ENCODE measurements around the gene MKKS. TPM values are rescaled to one million over a fixed set of nuclear protein-coding genes. Genes with fewer than 3 reads are reported as not detected.
A peak's percentile ranks its signal among the peaks of the same experiment; 100 is the strongest.

Gene MKKS
- total RNA-seq, 1 experiment from 2014 or later: 19.9 TPM

- TF ChIP-seq RAD21 (IDR thresholded peaks at IDR 0.05; ENCODE audit: low read depth): no peak
Observed at GRCh38 chr20:10481676-10482075, 47.7 kb upstream of the MKKS start (continued).

- H3K4me3 ChIP-seq (replicated peaks in 1 of 2; ENCODE audit: low read depth in 1 of 2, low read length in 2 of 2): no peak overlapping the region
- no peaks in the 10 kb centered on the region for H3K27me3 ChIP-seq (ENCODE audit: insufficient read depth, low read length)
- no peak for DNase-seq (ENCODE audit: low read depth, low spot score)
- no peak overlapping the region for H3K9ac ChIP-seq (ENCODE audit: low read length)
- no TSS peak for BruUV-seq (replicated peaks)
- ChIA-PET CTCF (interaction anchor here (1.4 kb wide), 1 partner anchor 9 kb away, joined by 4 read pairs; no protein-coding TSS in a partner anchor), RAD21 (ENCODE audit: low non-redundant PET in 1 of 2, low total read pairs in 2 of 2, uncharacterized antibody in 2 of 2, unreplicated experiment in 2 of 2) (no interaction called here), POLR2A (no interaction called here)
- TF ChIP-seq CTCF (IDR thresholded peaks at IDR 0.05 in 2 of 3, conservative IDR thresholded peaks at IDR 0.05 in 1 of 3; ENCODE audit: borderline replicate concordance in 1 of 3, insufficient read depth in 1 of 3, low read depth in 2 of 3, low read length in 2 of 3) (peak in 2 of 3 experiments; percentile 11 to 23; a peak in 3 of 6 replicates), EGR1 (IDR thresholded peaks at IDR 0.05; ENCODE audit: low read depth) (no peak), CEBPB (IDR thresholded peaks at IDR 0.05; ENCODE audit: low read depth) (no peak), JUND (IDR thresholded peaks at IDR 0.05) (no peak), REST (IDR thresholded peaks at IDR 0.05; ENCODE audit: low read depth) (no peak)
- peak; percentile 82 for ATAC-seq
- peaks cover 8 to 14% of the 10 kb centered on the region in 2 experiments; a peak in 2 of 4 replicates for H3K4me1 ChIP-seq (ENCODE audit: control insufficient read depth in 1 of 2, insufficient read depth in 2 of 2, low read length in 2 of 2)
- H2AFZ ChIP-seq (ENCODE audit: low read depth, low read length, poor library complexity, severe bottlenecking): no peak overlapping the region
- H3K36me3 ChIP-seq (ENCODE audit: control insufficient read depth in 1 of 2, insufficient read depth in 2 of 2, low read length in 2 of 2): no peaks in the 10 kb centered on the region
- H3K9me2 ChIP-seq (ENCODE audit: insufficient read depth): no peaks in the 10 kb centered on the region
- H3K4me2 ChIP-seq (ENCODE audit: low read length): no peak overlapping the region
- H3K79me2 ChIP-seq (ENCODE audit: insufficient read depth, low read length): no peaks in the 10 kb centered on the region
- H3K27ac ChIP-seq (ENCODE audit: low read depth, low read length): no peak overlapping the region
- H4K20me1 ChIP-seq (ENCODE audit: insufficient read depth): no peaks in the 10 kb centered on the region
- intact Hi-C loops (cut with micrococcal nuclease): no loop called here
- H3K9me3 ChIP-seq (ENCODE audit: control insufficient read depth in 1 of 2, insufficient read depth in 1 of 2, low read depth in 1 of 2, low read length in 2 of 2): no peaks in the 10 kb centered on the region
Observed at GRCh38 chr20:10478930-10479329, 44.9 kb upstream of the MKKS start.

Measured in HCT116 (cell line).